ENCODE measurements around the gene ATP8A1.

DNA sequence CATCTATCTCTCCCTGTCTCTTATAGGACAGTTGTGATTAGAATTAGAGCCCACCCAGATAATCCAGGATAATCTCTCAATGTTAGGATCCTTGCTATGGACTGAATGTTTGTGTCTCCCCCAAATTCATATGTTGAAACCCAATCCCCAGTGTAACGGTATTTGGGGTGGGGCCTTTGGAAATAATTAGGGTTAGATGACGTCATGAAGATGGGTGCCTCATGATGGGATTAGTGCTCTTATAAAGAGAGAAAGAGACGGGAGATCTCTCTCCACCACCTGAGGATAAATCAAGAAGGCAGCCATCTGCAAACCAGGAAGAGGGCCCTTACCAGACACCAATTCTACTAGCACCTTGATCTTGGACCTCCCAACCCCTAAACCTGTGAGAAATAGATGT lies 293.3 kb downstream of the ATP8A1 start:
- TF ChIP-seq EP300 (IDR thresholded peaks at IDR 0.05; ENCODE audit: borderline replicate concordance) = no peak
- TF ChIP-seq, protein P1, sequence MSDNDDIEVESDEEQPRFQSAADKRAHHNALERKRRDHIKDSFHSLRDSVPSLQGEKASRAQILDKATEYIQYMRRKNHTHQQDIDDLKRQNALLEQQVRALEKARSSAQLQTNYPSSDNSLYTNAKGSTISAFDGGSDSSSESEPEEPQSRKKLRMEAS (IDR thresholded peaks at IDR 0.05) = no peak
